GM12878 (cell line): ENCODE data around the gene EHHADH. TPM values are rescaled to one million over a fixed set of nuclear protein-coding genes. Genes with fewer than 3 reads are reported as not detected.

Experiments
- ATF7 ChIP-seq: fragments of 450-650 bp; IDR thresholded peaks from 2 replicates; pipeline ENCODE4 v1.6.1; 2016; ENCODE audit warnings: low read depth, mild to moderate bottlenecking
- EED ChIP-seq: sonication (generic); IDR thresholded peaks from 2 replicates; pipeline ENCODE4 v1.6.1; 2016; ENCODE audit warnings: antibody characterized with exemption, low read depth
- IKZF2 ChIP-seq, 2 experiments: fragments of 450-650 bp; IDR thresholded peaks; 2 replicates each; pipeline ENCODE4 v1.6.1; 2017; ENCODE audit warnings: mild to moderate bottlenecking in 2 of 2, moderate library complexity in 2 of 2
- MEF2B ChIP-seq: fragments of 450-650 bp; IDR thresholded peaks from 2 replicates; pipeline ENCODE4 v1.6.1; 2018; ENCODE audit warnings: mild to moderate bottlenecking, moderate library complexity; ENCODE audit not compliant: partially characterized antibody, poor library complexity, severe bottlenecking
- NFXL1 ChIP-seq: fragments of 450-650 bp; IDR thresholded peaks from 2 replicates; pipeline ENCODE4 v1.6.1; 2017; ENCODE audit warnings: antibody characterized with exemption, mild to moderate bottlenecking, borderline replicate concordance
- NFYB ChIP-seq: IDR thresholded peaks from 2 replicates; pipeline ENCODE4 v1.6.1; 2011; ENCODE audit warnings: low read depth, mild to moderate bottlenecking, low read length, improper control_type of control experiment, moderate library complexity; ENCODE audit not compliant: insufficient read depth
- PML ChIP-seq: IDR thresholded peaks from 2 replicates; pipeline ENCODE4 v1.6.1; 2012; ENCODE audit warnings: low read length, inconsistent platforms
- RUNX3 ChIP-seq: IDR thresholded peaks from 2 replicates; pipeline ENCODE4 v1.6.1; 2012; ENCODE audit warnings: low read length, inconsistent platforms
- SMC3 ChIP-seq: IDR thresholded peaks from 2 replicates; pipeline ENCODE4 v1.6.1; 2011; ENCODE audit warnings: low read length, improper control_type of control experiment, borderline replicate concordance
- TCF12 ChIP-seq: IDR thresholded peaks from 2 replicates; pipeline ENCODE4 v1.6.1; 2011; ENCODE audit warnings: low read depth, mild to moderate bottlenecking, low read length
- YY1 ChIP-seq: IDR thresholded peaks from 2 replicates; pipeline ENCODE4 v1.6.1; 2011; ENCODE audit warnings: low read depth, mild to moderate bottlenecking, low read length
- ZNF622 ChIP-seq: fragments of 450-650 bp; IDR thresholded peaks from 2 replicates; pipeline ENCODE4 v1.6.1; 2017; ENCODE audit warnings: mild to moderate bottlenecking, inconsistent platforms
- ZZZ3 ChIP-seq: IDR thresholded peaks from 2 replicates; pipeline ENCODE4 v1.6.1; 2011; ENCODE audit warnings: low read depth; ENCODE audit not compliant: control insufficient read depth, insufficient read length
- polyA plus RNA-seq, 11 experiments: library from polyadenylated mRNA; depleted of rRNA in 4 of 11; unstranded in 6 of 11; stranded (reverse) in 5 of 11; fragments of >200 nt; fragmentation: Nextera tagmentation in 4 of 11; fragmentation: Illumina TruSeq in 1 of 11; extraction: Ambion mirVana in 4 of 11; extraction: Trizol in 1 of 11; gene quantifications; 1 replicate in 1 of 11; 2 replicates in 10 of 11; pipeline versions ENCODE4 v1.2.1 to v1.2.3, GENCODE V29; 2011 to 2016; ENCODE audit warnings: inconsistent platforms in 2 of 11, missing spikeins in 2 of 11, low read depth in 1 of 11
- total RNA-seq, 4 experiments: library from RNA; depleted of rRNA in 3 of 4; stranded (reverse); fragments of >200 nt in 3 of 4; fragmentation: Illumina TruSeq in 1 of 4; extraction: Trizol in 1 of 4; gene quantifications; 2 replicates each; pipeline versions ENCODE4 v1.2.1 to v1.2.3, GENCODE V29; 2013 to 2021
- TF ChIP-seq, protein P1 (sequence below): IDR thresholded peaks from 2 replicates; pipeline ENCODE4 v1.6.1; 2012; ENCODE audit warnings: improper control_type of control experiment, low read depth, low read length; ENCODE audit not compliant: insufficient replicate concordance
- TF ChIP-seq, protein P2 (sequence below): fragments of 450-650 bp; conservative IDR thresholded peaks from 2 replicates; pipeline ENCODE4 v1.6.1; 2017; ENCODE audit warnings: mild to moderate bottlenecking, moderate library complexity
- TF ChIP-seq, protein P3 (sequence below): IDR thresholded peaks from 2 replicates; pipeline ENCODE4 v1.6.1; 2012; ENCODE audit warnings: low read depth, low read length, improper control_type of control experiment
- TF ChIP-seq, protein P4 (sequence below): fragments of 150-350 bp; IDR thresholded peaks from 2 replicates; pipeline ENCODE4 v1.6.1; 2016; ENCODE audit warnings: low read depth, low read length

Gene EHHADH
- total and polyA plus RNA-seq, 10 of the 15 experiments (the other 5 are each of a cell fraction or from before 2014, with no cell fraction given): 0.96 to 8.4 (median 5.3) TPM

DNA sequence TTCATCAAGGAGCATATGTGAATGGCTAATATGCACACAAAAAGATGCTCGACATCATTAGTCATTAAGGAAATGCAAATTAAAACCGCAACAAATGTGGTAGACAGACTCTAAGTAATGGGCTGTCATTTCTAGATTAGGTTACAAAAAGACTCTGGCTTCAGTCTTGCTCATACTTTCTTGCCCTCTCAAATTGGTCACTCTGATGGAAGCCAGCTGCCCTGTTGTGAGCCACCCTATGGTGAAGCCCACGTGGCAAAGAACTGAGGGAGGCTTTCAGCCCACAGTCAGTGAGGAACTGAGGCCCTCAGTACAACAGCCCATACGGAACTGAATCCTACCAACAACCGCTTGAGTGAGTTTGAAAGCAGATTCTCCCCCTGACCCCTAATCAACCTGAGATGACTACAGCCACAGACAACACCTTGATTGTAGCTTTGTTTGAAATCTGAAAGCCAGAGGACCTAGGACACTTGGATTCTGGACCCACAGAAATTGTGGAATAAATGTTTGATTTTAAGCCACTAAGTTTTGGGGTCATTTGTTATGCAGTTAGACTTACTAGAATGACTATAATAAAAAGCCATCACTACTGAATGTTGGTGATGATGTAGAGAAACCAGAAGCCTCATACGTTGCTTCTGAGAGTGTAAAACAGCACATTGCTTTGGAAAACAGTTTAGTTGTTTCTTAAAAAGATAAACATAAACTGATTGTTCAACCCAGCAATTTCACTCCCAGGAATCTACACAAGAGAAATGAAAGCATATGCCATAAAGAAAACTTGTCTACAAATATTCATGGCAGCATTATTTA is 45.7 kb downstream of the EHHADH start (continued):
- TF ChIP-seq NFXL1 (no peak), RUNX3 (peak; percentile 97), ZNF622 (no peak), PML (0 out of 2 replicates have a peak, but pooled peaks have one; percentile 60), IKZF2 (IDR thresholded peaks at IDR 0.05) (peak; percentile 68 to 84), EED (peak; percentile 86), SMC3 (no peak), MEF2B (peak; percentile 61), YY1 (0 out of 2 replicates have a peak, but pooled peaks have one; percentile 49), NFYB (0 out of 2 replicates have a peak, but pooled peaks have one; percentile 49), ZZZ3 (no peak), TCF12 (peak; percentile 99), ATF7 (peak; percentile 77)
- TF ChIP-seq, protein P1, sequence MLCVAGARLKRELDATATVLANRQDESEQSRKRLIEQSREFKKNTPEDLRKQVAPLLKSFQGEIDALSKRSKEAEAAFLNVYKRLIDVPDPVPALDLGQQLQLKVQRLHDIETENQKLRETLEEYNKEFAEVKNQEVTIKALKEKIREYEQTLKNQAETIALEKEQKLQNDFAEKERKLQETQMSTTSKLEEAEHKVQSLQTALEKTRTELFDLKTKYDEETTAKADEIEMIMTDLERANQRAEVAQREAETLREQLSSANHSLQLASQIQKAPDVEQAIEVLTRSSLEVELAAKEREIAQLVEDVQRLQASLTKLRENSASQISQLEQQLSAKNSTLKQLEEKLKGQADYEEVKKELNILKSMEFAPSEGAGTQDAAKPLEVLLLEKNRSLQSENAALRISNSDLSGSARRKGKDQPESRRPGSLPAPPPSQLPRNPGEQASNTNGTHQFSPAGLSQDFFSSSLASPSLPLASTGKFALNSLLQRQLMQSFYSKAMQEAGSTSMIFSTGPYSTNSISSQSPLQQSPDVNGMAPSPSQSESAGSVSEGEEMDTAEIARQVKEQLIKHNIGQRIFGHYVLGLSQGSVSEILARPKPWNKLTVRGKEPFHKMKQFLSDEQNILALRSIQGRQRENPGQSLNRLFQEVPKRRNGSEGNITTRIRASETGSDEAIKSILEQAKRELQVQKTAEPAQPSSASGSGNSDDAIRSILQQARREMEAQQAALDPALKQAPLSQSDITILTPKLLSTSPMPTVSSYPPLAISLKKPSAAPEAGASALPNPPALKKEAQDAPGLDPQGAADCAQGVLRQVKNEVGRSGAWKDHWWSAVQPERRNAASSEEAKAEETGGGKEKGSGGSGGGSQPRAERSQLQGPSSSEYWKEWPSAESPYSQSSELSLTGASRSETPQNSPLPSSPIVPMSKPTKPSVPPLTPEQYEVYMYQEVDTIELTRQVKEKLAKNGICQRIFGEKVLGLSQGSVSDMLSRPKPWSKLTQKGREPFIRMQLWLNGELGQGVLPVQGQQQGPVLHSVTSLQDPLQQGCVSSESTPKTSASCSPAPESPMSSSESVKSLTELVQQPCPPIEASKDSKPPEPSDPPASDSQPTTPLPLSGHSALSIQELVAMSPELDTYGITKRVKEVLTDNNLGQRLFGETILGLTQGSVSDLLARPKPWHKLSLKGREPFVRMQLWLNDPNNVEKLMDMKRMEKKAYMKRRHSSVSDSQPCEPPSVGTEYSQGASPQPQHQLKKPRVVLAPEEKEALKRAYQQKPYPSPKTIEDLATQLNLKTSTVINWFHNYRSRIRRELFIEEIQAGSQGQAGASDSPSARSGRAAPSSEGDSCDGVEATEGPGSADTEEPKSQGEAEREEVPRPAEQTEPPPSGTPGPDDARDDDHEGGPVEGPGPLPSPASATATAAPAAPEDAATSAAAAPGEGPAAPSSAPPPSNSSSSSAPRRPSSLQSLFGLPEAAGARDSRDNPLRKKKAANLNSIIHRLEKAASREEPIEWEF: no peak
- TF ChIP-seq, protein P2, sequence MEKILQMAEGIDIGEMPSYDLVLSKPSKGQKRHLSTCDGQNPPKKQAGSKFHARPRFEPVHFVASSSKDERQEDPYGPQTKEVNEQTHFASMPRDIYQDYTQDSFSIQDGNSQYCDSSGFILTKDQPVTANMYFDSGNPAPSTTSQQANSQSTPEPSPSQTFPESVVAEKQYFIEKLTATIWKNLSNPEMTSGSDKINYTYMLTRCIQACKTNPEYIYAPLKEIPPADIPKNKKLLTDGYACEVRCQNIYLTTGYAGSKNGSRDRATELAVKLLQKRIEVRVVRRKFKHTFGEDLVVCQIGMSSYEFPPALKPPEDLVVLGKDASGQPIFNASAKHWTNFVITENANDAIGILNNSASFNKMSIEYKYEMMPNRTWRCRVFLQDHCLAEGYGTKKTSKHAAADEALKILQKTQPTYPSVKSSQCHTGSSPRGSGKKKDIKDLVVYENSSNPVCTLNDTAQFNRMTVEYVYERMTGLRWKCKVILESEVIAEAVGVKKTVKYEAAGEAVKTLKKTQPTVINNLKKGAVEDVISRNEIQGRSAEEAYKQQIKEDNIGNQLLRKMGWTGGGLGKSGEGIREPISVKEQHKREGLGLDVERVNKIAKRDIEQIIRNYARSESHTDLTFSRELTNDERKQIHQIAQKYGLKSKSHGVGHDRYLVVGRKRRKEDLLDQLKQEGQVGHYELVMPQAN: no peak
- TF ChIP-seq, protein P3, sequence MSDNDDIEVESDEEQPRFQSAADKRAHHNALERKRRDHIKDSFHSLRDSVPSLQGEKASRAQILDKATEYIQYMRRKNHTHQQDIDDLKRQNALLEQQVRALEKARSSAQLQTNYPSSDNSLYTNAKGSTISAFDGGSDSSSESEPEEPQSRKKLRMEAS: no peak
- TF ChIP-seq, protein P4, sequence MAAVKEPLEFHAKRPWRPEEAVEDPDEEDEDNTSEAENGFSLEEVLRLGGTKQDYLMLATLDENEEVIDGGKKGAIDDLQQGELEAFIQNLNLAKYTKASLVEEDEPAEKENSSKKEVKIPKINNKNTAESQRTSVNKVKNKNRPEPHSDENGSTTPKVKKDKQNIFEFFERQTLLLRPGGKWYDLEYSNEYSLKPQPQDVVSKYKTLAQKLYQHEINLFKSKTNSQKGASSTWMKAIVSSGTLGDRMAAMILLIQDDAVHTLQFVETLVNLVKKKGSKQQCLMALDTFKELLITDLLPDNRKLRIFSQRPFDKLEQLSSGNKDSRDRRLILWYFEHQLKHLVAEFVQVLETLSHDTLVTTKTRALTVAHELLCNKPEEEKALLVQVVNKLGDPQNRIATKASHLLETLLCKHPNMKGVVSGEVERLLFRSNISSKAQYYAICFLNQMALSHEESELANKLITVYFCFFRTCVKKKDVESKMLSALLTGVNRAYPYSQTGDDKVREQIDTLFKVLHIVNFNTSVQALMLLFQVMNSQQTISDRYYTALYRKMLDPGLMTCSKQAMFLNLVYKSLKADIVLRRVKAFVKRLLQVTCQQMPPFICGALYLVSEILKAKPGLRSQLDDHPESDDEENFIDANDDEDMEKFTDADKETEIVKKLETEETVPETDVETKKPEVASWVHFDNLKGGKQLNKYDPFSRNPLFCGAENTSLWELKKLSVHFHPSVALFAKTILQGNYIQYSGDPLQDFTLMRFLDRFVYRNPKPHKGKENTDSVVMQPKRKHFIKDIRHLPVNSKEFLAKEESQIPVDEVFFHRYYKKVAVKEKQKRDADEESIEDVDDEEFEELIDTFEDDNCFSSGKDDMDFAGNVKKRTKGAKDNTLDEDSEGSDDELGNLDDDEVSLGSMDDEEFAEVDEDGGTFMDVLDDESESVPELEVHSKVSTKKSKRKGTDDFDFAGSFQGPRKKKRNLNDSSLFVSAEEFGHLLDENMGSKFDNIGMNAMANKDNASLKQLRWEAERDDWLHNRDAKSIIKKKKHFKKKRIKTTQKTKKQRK: no peak
